AG09319 (cell line): ENCODE data around the gene ASS1.

Experiments used
- DNase-seq: peaks from one replicate; pipeline ENCODE4 v3.0.0-alpha.2; 2010; ENCODE audit warnings: low read depth; ENCODE audit errors: extremely low read depth
- TF ChIP-seq, protein P1 (sequence below): IDR thresholded peaks from 2 replicates; pipeline ENCODE4 v1.5.1; 2011; ENCODE audit warnings: low read depth, mild to moderate bottlenecking, inconsistent platforms, low read length, moderate library complexity

ASS1 gene

DNA sequence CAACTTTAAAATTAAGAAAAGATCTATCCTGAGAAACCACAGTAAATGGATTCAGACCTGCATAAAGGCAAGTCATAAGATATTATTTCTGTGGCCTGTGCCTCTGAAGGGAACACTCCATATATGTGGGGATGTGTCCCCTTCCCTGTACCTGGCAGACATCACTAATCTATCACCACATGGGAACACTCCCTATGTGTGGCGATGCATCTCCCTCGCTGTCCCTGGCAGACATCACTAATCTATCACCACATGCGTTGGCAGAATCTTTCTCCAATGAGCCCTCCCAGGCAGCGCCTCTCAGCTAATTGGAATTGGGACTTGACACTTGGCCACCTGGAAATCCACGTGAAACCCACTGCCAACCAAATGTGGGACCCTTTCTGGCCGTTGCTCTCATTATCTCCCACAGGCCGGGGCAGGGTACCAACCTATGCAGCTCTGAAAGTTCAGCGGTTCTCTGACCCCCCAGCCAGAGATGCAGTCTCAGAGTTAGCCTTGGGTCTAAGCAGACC, 25.2 kb upstream of the ASS1 start:
- DNase-seq: no peak
- TF ChIP-seq, protein P1, sequence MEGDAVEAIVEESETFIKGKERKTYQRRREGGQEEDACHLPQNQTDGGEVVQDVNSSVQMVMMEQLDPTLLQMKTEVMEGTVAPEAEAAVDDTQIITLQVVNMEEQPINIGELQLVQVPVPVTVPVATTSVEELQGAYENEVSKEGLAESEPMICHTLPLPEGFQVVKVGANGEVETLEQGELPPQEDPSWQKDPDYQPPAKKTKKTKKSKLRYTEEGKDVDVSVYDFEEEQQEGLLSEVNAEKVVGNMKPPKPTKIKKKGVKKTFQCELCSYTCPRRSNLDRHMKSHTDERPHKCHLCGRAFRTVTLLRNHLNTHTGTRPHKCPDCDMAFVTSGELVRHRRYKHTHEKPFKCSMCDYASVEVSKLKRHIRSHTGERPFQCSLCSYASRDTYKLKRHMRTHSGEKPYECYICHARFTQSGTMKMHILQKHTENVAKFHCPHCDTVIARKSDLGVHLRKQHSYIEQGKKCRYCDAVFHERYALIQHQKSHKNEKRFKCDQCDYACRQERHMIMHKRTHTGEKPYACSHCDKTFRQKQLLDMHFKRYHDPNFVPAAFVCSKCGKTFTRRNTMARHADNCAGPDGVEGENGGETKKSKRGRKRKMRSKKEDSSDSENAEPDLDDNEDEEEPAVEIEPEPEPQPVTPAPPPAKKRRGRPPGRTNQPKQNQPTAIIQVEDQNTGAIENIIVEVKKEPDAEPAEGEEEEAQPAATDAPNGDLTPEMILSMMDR: no peak

DNA sequence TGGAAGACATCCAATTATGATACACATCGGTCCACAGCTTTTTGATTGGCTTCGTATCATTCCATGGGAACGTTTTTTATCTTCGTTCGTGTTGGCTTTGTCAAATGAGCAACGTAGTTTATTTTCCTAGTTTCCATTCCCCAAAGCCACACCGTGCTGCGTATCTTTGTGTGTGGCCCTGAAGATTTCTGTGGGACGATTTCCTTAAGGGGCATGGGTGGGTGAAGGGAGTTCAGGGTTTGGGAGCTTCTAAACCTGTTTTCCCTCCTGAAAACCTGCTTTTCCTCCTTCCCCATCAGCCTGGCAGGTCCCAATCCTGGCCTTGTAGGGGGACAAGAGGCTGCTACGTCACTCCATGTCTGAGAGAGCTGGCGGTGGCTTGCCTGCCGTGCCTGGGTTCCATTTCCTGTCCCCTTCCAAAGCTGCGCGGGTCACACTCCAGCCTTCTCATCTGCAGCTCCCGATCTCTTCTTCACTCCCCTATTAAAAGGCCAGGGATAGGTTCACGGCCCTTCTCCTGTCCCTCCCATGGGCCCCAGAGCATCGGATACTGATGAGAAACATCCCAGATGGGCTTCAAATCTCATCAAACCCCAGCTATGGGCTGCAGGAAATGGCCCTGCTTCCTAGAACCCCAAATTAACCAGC, 23.5 kb upstream of the ASS1 start:
- DNase-seq: no peak
- TF ChIP-seq, protein P1: no peak

DNA sequence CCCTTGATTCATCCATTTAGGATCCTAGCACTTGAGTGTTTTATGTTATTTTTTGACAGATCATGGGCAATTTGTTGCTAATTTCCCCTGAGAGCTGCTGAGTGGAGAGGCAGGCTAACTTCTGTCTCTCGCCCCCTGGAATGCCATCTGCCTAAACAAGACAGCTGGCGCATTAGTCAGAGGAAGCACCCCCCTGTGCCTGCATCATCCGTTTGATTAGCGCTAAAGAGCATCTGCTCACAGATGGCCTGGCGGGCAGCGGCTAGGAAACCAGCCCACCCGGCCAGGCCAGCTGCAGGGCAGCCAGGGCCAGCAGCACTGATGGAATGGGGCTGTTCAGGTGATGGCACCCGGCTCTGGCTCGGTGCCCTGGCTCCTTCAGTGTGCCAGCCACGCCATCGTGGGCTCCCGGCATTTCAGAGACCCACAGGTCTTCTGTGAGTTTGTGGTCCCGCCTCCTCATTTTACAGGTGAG, 22.9 kb upstream of the ASS1 start:
- DNase-seq: no peak
- TF ChIP-seq, protein P1: no peak

DNA sequence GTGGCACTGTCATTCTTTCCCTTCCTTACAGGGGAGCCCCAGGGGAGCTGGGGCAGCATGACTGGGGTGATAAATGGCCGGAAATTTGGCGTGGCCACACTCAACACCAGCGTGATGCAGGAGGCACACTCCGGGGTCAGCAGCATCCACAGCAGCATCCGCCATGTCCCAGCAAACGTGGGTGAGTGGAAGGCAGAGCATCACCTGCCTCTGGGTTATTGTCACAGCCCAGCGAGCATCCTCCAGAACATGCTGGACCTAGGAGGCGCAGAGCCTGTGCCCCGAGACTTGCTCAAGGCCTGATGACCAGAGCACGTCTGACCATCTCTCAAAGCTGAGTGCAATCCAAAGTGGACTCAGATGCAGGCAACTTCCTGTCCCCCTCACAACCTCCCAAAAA, 22.2 kb upstream of the ASS1 start:
- no peak for DNase-seq
- TF ChIP-seq, protein P1: no peak

DNA sequence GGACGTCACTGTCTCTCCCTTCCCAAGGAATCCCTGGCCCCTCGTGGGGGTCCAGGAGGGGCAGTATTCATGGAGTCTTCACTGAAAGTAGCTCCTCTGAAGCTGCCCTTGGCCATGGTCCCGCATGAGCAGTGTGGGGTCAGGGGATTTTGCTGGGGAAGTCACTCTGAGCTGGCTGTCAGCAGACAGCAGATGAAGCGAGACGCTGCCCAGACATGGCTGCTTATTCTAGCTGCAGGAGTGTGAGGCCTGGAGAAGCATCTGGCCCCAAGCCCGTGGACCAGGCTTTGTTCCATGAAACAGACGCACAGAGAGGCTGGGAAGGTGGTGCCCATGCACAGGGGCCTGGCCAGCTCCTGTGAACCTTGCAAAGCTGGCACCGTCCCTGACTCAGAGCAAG, 21.5 kb upstream of the ASS1 start:
- DNase-seq: no peak
- TF ChIP-seq, protein P1: no peak

DNA sequence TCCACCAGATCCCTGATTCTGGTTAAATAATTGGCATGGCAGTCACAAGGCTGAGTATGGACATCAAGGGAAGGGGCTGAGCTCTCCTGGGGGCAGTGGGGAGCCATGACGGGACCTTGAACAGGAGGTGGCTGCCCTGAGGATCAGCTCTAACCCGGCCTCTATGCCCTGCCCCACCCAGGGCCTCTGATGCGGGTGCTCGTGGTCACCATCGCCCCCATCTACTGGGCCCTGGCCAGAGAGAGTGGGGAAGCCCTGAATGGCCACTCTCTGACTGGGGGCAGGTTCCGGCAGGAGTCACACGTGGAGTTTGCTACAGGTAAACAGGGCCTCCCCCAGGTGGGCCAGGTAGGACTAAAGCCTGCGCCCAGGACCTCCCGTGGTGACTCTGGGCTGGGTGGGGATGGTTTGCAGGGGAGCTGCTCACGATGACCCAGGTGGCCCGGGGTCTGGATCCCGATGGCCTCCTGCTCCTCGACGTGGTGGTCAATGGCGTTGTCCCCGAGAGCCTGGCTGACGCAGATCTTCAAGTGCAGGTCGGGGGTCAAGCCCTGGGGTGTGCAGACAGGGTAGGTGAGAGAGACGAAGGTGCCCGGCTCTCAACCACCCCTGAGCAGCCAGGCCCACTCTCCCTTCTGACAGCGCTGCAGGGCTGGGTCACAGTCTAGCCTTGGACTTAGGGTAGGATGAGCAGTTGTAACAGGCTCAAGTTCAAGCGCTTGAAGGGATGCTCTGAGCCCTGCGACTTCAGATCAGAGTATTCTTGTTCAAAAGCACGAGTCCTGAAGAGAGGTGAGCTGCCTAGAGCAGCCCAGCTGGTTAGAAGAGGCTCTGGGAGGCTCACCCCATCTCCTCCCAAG, 19.9 kb upstream of the ASS1 start:
- no peak for DNase-seq
- TF ChIP-seq, protein P1: no peak

DNA sequence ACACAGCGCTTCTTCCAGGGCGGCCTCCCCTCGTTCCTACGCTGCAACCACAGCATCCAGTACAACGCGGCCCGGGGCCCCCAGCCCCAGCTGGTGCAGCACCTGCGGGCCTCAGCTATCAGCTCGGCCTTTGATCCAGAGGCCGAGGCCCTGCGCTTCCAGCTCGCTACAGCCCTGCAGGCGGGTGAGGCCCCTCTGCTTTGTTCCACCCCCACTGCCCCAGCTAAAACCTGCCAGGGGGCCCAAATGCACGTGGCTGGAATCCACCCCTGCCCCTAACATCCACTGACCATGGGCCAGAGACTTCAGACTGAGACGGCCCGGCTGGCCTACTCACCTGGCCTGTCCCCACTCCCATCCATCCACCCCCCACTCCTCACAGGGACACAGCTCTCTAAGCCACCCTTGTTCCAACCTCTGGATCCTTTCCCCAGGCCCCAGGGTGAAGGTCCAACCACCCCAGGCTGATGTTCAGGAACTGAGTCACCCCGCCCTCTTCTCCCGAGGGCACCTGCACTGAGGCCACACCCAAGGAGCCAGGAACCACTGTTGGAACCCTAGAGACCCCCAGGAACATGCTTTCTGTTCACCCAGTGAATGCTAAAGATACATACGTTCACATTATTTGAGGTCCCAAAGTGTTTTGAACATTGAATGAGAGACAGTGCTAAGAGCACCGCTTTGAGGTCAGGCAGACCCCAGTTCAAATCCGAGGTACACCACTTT, 18.9 kb upstream of the ASS1 start:
- TF ChIP-seq, protein P1: no peak
- no peak for DNase-seq
